Loucy (cell line): ENCODE results near the gene PALD1.

ENCODE experiments used
- H2AFZ ChIP-seq: fragments of 200-600 bp; sonication (generic); 2 replicates; pipeline ENCODE4 v1.6.0; 2016; ENCODE audit warnings: antibody characterized with exemption, mild to moderate bottlenecking, low read length, moderate library complexity
- H3F3A ChIP-seq: fragments of 200-600 bp; 2 replicates; pipeline ENCODE4 v1.6.0; 2016; ENCODE audit warnings: antibody characterized with exemption, low read depth, mild to moderate bottlenecking
- H3K27me3 ChIP-seq: fragments of 200-600 bp; sonication (generic); 2 replicates; pipeline ENCODE4 v1.6.1; 2014; ENCODE audit warnings: low read length, mild to moderate bottlenecking; ENCODE audit not compliant: insufficient read depth, poor library complexity, severe bottlenecking
- H3K36me3 ChIP-seq: fragments of 200-600 bp; sonication (generic); 2 replicates; pipeline ENCODE4 v1.6.1; 2016; ENCODE audit warnings: low read length; ENCODE audit not compliant: insufficient read depth
- H3K4me1 ChIP-seq: fragments of 200-600 bp; sonication (generic); 2 replicates; pipeline ENCODE4 v1.5.1; 2014; ENCODE audit warnings: low read length, mild to moderate bottlenecking; ENCODE audit not compliant: insufficient read depth, poor library complexity, severe bottlenecking
- H3K4me2 ChIP-seq: fragments of 200-600 bp; sonication (generic); 2 replicates; pipeline ENCODE4 v1.6.0; 2014; ENCODE audit warnings: antibody characterized with exemption, low read length, low read depth, mild to moderate bottlenecking; ENCODE audit not compliant: poor library complexity, severe bottlenecking
- H3K4me3 ChIP-seq: fragments of 200-600 bp; sonication (generic); 2 replicates; pipeline ENCODE4 v1.5.1; 2014; ENCODE audit warnings: low read length, mild to moderate bottlenecking, mixed read lengths; ENCODE audit not compliant: poor library complexity, severe bottlenecking
- H3K79me2 ChIP-seq: fragments of 200-600 bp; sonication (generic); 2 replicates; pipeline ENCODE4 v1.6.1; 2014; ENCODE audit warnings: low read length; ENCODE audit not compliant: insufficient read depth
- H3K9ac ChIP-seq: fragments of 200-600 bp; sonication (generic); 2 replicates; pipeline ENCODE4 v1.6.0; 2014; ENCODE audit warnings: mild to moderate bottlenecking, low read depth, low read length, moderate library complexity; ENCODE audit not compliant: poor library complexity, severe bottlenecking
- H3K9me2 ChIP-seq: fragments of 200-600 bp; sonication (generic); replicated peaks from 2 replicates; pipeline ENCODE4 v1.6.1; 2016; ENCODE audit warnings: low read depth, low read length, mixed read lengths
- H3K9me3 ChIP-seq: fragments of 200-600 bp; sonication (generic); 2 replicates; pipeline ENCODE4 v1.6.1; 2014; ENCODE audit warnings: mild to moderate bottlenecking, antibody characterized with exemption, low read length, low read depth; ENCODE audit not compliant: insufficient read depth
- H4K20me1 ChIP-seq: fragments of 200-600 bp; sonication (generic); 2 replicates; pipeline ENCODE4 v1.6.0; 2014; ENCODE audit warnings: antibody characterized with exemption, low read length, mild to moderate bottlenecking; ENCODE audit not compliant: insufficient read depth, poor library complexity, severe bottlenecking
- CTCF ChIP-seq: fragments of 200-600 bp; sonication (generic); conservative IDR thresholded peaks from 2 replicates; pipeline ENCODE4 v1.5.1; 2014; ENCODE audit warnings: mild to moderate bottlenecking, antibody characterized with exemption, low read length
- EZH2phosphoT487 ChIP-seq: fragments of 200-600 bp; IDR thresholded peaks from 2 replicates; pipeline ENCODE4 v1.6.1; 2018; ENCODE audit warnings: antibody characterized with exemption, mild to moderate bottlenecking, moderate library complexity, borderline replicate concordance

Gene PALD1

GRCh38 chr10:70575874-70576802 lies 97.6 kb downstream of the PALD1 start:
- H3F3A ChIP-seq, result peaks cover 17% of the 10 kb centered on the region; the same call in 1 of the 2 replicates
- H3K9me3 ChIP-seq, result no peaks in the 10 kb centered on the region
- no peak for TF ChIP-seq EZH2phosphoT487
- no peak for TF ChIP-seq CTCF
- peaks cover 77% of the 10 kb centered on the region for H3K4me1 ChIP-seq
- H3K9ac ChIP-seq, result peak overlapping the region; percentile 82
- no peaks in the 10 kb centered on the region for H3K27me3 ChIP-seq
- H3K36me3 ChIP-seq, result no peaks in the 10 kb centered on the region
- peak overlapping the region; percentile 21; the same call in 1 of the 2 replicates for H2AFZ ChIP-seq
- no peaks in the 10 kb centered on the region for H4K20me1 ChIP-seq
- H3K4me3 ChIP-seq, result peak overlapping the region; percentile 61
- H3K79me2 ChIP-seq, result no peaks in the 10 kb centered on the region
- H3K9me2 ChIP-seq, result no peaks in the 10 kb centered on the region
- peak overlapping the region; percentile 81 for H3K4me2 ChIP-seq

- TF ChIP-seq EZH2phosphoT487 (no peak), CTCF (no peak)
- peak overlapping the region; percentile 81 for H3K4me2 ChIP-seq
- H3K36me3 ChIP-seq, result no peaks in the 10 kb centered on the region
- H3K4me3 ChIP-seq, result peak overlapping the region; percentile 61
- H3K9me2 ChIP-seq, result no peaks in the 10 kb centered on the region
- H3K9me3 ChIP-seq, result no peaks in the 10 kb centered on the region
- H2AFZ ChIP-seq, result no peak overlapping the region
- no peaks in the 10 kb centered on the region for H3K27me3 ChIP-seq
- H3K4me1 ChIP-seq, result peaks cover 69% of the 10 kb centered on the region
- H3K9ac ChIP-seq, result peak overlapping the region; percentile 82
- no peaks in the 10 kb centered on the region for H3K79me2 ChIP-seq
- peaks cover 17% of the 10 kb centered on the region; the same call in 1 of the 2 replicates for H3F3A ChIP-seq
- H4K20me1 ChIP-seq, result no peaks in the 10 kb centered on the region
These were observed 98.4 kb downstream of the PALD1 start for GRCh38 chr10:70576803-70577517.

- H3F3A ChIP-seq, result peaks cover 17% of the 10 kb centered on the region; the same call in 1 of the 2 replicates
- no peaks in the 10 kb centered on the region for H3K79me2 ChIP-seq
- H3K4me2 ChIP-seq, result peak overlapping the region; percentile 81
- H3K9me2 ChIP-seq, result no peaks in the 10 kb centered on the region
- H3K9ac ChIP-seq, result peak overlapping the region; percentile 82
- H3K4me1 ChIP-seq, result peaks cover 62% of the 10 kb centered on the region
- no peaks in the 10 kb centered on the region for H3K36me3 ChIP-seq
- H3K9me3 ChIP-seq, result no peaks in the 10 kb centered on the region
- H3K27me3 ChIP-seq, result no peaks in the 10 kb centered on the region
- no peaks in the 10 kb centered on the region for H4K20me1 ChIP-seq
- TF ChIP-seq EZH2phosphoT487, result no peak
- no peak for TF ChIP-seq CTCF
- no peak overlapping the region for H2AFZ ChIP-seq
- H3K4me3 ChIP-seq, result peak overlapping the region; percentile 30
These were observed 99.9 kb downstream of the PALD1 start for GRCh38 chr10:70578371-70578947.
